Measurements from ENCODE around the gene RNPEPL1. TPM values are rescaled to one million over a fixed set of nuclear protein-coding genes. Genes with fewer than 3 reads are reported as not detected.
A peak's percentile ranks its signal among the peaks of the same experiment; 100 is the strongest.

RNPEPL1 gene
- total and polyA plus RNA-seq, 10 of the 15 experiments (the other 5 are each of a cell fraction or from before 2014, with no cell fraction given) = 0.24 to 49.5 (median 6.8) TPM

- in situ Hi-C loops (cut with MboI) (no loop called here), intact Hi-C loops (cut with micrococcal nuclease; ENCODE audit: unreplicated experiment) (no loop called here)
- Histone ChIP-seq H3K4me2 (ENCODE audit: control insufficient read depth, insufficient read depth) (no peak overlapping the region), H2AFZ (ENCODE audit: control insufficient read depth, low read depth, low read length) (no peak overlapping the region), H3K9me3 (replicated peaks; ENCODE audit: control insufficient read depth, insufficient read depth, low read length) (no peaks in the 10 kb centered on the region), H3K9ac (ENCODE audit: control insufficient read depth, insufficient read depth, low read length) (no peak overlapping the region), H4K20me1 (ENCODE audit: control insufficient read depth, insufficient read depth) (no peaks in the 10 kb centered on the region), H3K79me2 (ENCODE audit: control insufficient read depth, insufficient read depth, low read length) (peaks cover 4% of the 10 kb centered on the region), H3K36me3 (ENCODE audit: control insufficient read depth in 2 of 2, insufficient read depth in 2 of 2, low read length in 1 of 2) (peaks cover 2 to 24% of the 10 kb centered on the region in 2 experiments; a peak in 3 of 4 replicates), H3K27ac (ENCODE audit: control insufficient read depth, insufficient read depth) (no peak overlapping the region), H3K27me3 (replicated peaks in 1 of 2; ENCODE audit: control insufficient read depth in 2 of 2, insufficient read depth in 2 of 2, low read length in 1 of 2) (no peaks in the 10 kb centered on the region), H3K4me1 (ENCODE audit: control insufficient read depth, insufficient read depth, low read length) (no peaks in the 10 kb centered on the region; the same call in 1 of the 2 replicates), H3K4me3 (no peak overlapping the region)
- DNase-seq (ENCODE audit: low read depth, low spot score) (no peak), ATAC-seq (no peak), FAIRE-seq (no peak)
- ChIA-PET POLR2A (no interaction called here), SMC1A (ENCODE audit: uncharacterized antibody, unreplicated experiment) (no interaction called here), CTCF (no interaction called here), RAD21 (ENCODE audit: unreplicated experiment) (no interaction called here)
- 95% methylated on average over 19 of the region's 19 CpGs for WGBS (ENCODE audit: insufficient coverage, insufficient replicate concordance, low lambda C conversion rate, missing lambda C conversion rate)
- TF ChIP-seq HCFC1 (IDR thresholded peaks at IDR 0.05; ENCODE audit: low read length) (no peak), DPF2 (IDR thresholded peaks at IDR 0.05) (no peak), POLR2A (IDR thresholded peaks at IDR 0.05; ENCODE audit: low read depth, low read length) (0 out of 2 replicates have a peak, but pooled peaks have one; percentile 22)
- no TSS peak for BruUV-seq (replicated peaks)
Observed at GRCh38 chr2:240593703-240594451, 25.6 kb downstream of the RNPEPL1 start.

- no peak overlapping the region for H3K4me3 ChIP-seq
- WGBS (ENCODE audit: insufficient coverage, insufficient replicate concordance, low lambda C conversion rate, missing lambda C conversion rate) = 92% methylated on average over 34 of the region's 34 CpGs
- ChIA-PET POLR2A (no interaction called here), SMC1A (ENCODE audit: uncharacterized antibody, unreplicated experiment) (no interaction called here), RAD21 (ENCODE audit: unreplicated experiment) (no interaction called here), CTCF (no interaction called here)
- peaks cover 2 to 26% of the 10 kb centered on the region in 2 experiments; a peak in 3 of 4 replicates for H3K36me3 ChIP-seq (ENCODE audit: control insufficient read depth in 2 of 2, insufficient read depth in 2 of 2, low read length in 1 of 2)
- ATAC-seq = no peak
- H4K20me1 ChIP-seq (ENCODE audit: control insufficient read depth, insufficient read depth) = no peaks in the 10 kb centered on the region
- TF ChIP-seq CHD1 (IDR thresholded peaks at IDR 0.05; ENCODE audit: low read depth, low read length) = no peak
- TF ChIP-seq FOXK2 (IDR thresholded peaks at IDR 0.05) = no peak
- no peak for TF ChIP-seq NR2C1 (IDR thresholded peaks at IDR 0.05)
- TF ChIP-seq ZNF207 (IDR thresholded peaks at IDR 0.05; ENCODE audit: borderline replicate concordance) = no peak
- TF ChIP-seq KDM1A (IDR thresholded peaks at IDR 0.05; ENCODE audit: borderline replicate concordance) = no peak
- no peak for TF ChIP-seq STAT3 (IDR thresholded peaks at IDR 0.05; ENCODE audit: low read depth, low read length)
- TF ChIP-seq E2F4 (IDR thresholded peaks at IDR 0.05; ENCODE audit: low read depth, low read length) = no peak
- FAIRE-seq = no peak
- H3K79me2 ChIP-seq (ENCODE audit: control insufficient read depth, insufficient read depth, low read length) = no peaks in the 10 kb centered on the region
- no TSS peak for BruUV-seq (replicated peaks)
- no peaks in the 10 kb centered on the region for H3K9me3 ChIP-seq (replicated peaks; ENCODE audit: control insufficient read depth, insufficient read depth, low read length)
- H3K4me1 ChIP-seq (ENCODE audit: control insufficient read depth, insufficient read depth, low read length) = no peaks in the 10 kb centered on the region; the same call in 1 of the 2 replicates
- H3K9ac ChIP-seq (ENCODE audit: control insufficient read depth, insufficient read depth, low read length) = no peak overlapping the region
- in situ Hi-C loops (cut with MboI) = no loop called here
- H3K27me3 ChIP-seq (replicated peaks in 1 of 2; ENCODE audit: control insufficient read depth in 2 of 2, insufficient read depth in 2 of 2, low read length in 1 of 2) = no peaks in the 10 kb centered on the region
- H3K4me2 ChIP-seq (ENCODE audit: control insufficient read depth, insufficient read depth) = no peak overlapping the region
- intact Hi-C loops (cut with micrococcal nuclease; ENCODE audit: unreplicated experiment) = no loop called here
- H2AFZ ChIP-seq (ENCODE audit: control insufficient read depth, low read depth, low read length) = no peak overlapping the region
- no peak overlapping the region for H3K27ac ChIP-seq (ENCODE audit: control insufficient read depth, insufficient read depth)
- DNase-seq (ENCODE audit: low read depth, low spot score) = no peak
Observed at GRCh38 chr2:240594511-240595380, 26.5 kb downstream of the RNPEPL1 start.

Measured in GM12878 (cell line).